ENCODE data around the gene HACD3.

DNA sequence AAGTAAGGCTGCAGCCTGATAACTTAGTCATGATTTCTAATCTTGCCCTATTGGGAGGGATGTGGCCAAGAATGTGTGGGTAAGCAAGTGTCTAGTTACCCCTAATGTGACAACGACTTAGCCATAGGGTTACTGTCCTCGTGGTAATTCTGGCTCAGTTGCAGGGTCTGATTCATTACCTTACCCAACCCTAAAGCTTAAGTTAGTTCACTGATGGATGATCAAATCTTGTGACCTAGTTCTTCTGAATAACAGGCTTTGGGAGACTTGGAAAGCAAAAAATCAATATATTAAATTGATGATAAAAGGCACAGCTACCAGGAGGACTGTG, 82.3 kb downstream of the HACD3 start:
- TF ChIP-seq, protein P1, sequence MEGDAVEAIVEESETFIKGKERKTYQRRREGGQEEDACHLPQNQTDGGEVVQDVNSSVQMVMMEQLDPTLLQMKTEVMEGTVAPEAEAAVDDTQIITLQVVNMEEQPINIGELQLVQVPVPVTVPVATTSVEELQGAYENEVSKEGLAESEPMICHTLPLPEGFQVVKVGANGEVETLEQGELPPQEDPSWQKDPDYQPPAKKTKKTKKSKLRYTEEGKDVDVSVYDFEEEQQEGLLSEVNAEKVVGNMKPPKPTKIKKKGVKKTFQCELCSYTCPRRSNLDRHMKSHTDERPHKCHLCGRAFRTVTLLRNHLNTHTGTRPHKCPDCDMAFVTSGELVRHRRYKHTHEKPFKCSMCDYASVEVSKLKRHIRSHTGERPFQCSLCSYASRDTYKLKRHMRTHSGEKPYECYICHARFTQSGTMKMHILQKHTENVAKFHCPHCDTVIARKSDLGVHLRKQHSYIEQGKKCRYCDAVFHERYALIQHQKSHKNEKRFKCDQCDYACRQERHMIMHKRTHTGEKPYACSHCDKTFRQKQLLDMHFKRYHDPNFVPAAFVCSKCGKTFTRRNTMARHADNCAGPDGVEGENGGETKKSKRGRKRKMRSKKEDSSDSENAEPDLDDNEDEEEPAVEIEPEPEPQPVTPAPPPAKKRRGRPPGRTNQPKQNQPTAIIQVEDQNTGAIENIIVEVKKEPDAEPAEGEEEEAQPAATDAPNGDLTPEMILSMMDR (IDR thresholded peaks at IDR 0.05) = no peak
- TF ChIP-seq POLR2AphosphoS5 (IDR thresholded peaks at IDR 0.05; ENCODE audit: low read depth, low read length) (no peak), RFX5 (IDR thresholded peaks at IDR 0.05; ENCODE audit: low read length) (no peak), EZH2phosphoT487 (IDR thresholded peaks at IDR 0.05; ENCODE audit: borderline replicate concordance, low read depth) (no peak), TEAD4 (IDR thresholded peaks at IDR 0.05; ENCODE audit: borderline replicate concordance, insufficient read depth) (no peak), TAF1 (IDR thresholded peaks at IDR 0.05; ENCODE audit: borderline replicate concordance, low read depth, low read length) (no peak), EP300 (IDR thresholded peaks at IDR 0.05; ENCODE audit: borderline replicate concordance in 1 of 2, low read depth in 1 of 2, low read length in 1 of 2) (no peak), JUND (IDR thresholded peaks at IDR 0.05) (no peak)
- TF ChIP-seq, protein P2, sequence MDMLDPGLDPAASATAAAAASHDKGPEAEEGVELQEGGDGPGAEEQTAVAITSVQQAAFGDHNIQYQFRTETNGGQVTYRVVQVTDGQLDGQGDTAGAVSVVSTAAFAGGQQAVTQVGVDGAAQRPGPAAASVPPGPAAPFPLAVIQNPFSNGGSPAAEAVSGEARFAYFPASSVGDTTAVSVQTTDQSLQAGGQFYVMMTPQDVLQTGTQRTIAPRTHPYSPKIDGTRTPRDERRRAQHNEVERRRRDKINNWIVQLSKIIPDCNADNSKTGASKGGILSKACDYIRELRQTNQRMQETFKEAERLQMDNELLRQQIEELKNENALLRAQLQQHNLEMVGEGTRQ (IDR thresholded peaks at IDR 0.05; ENCODE audit: borderline replicate concordance, low read depth, low read length) = no peak

Data from SK-N-SH (cell line).